BJ (cell line): ENCODE data around the gene TENT4A. TPM values are rescaled to one million over a fixed set of nuclear protein-coding genes. Genes with fewer than 3 reads are reported as not detected.

Experiments used
- CTCF ChIA-PET: fragments of 350-600 bp; formaldehyde crosslinking; extraction: SDS; loops from one replicate; lab custom pipeline; 2021; ENCODE audit warnings: antibody characterized with exemption, inconsistent platforms; lab: Yijun Ruan, JAX
- POLR2A ChIA-PET: fragments of 300-600 bp; sonication (Branson Sonifier 250); formaldehyde crosslinking; extraction: SDS; loops from one replicate; lab custom pipeline; 2021; ENCODE audit warnings: antibody characterized with exemption; lab: Charles Lee
- DNase-seq: peaks from one replicate; pipeline ENCODE4 v3.0.0-alpha.2; 2011; ENCODE audit warnings: low read depth
- H3K27me3 ChIP-seq: 2 replicates; pipeline ENCODE4 v1.6.0; 2011; ENCODE audit warnings: low read length; ENCODE audit not compliant: control insufficient read depth, insufficient read depth
- H3K36me3 ChIP-seq: 2 replicates; pipeline ENCODE4 v1.5.1; 2011; ENCODE audit warnings: low read length; ENCODE audit not compliant: control insufficient read depth, insufficient read depth
- H3K4me3 ChIP-seq: 2 replicates; pipeline ENCODE4 v1.5.1; 2011; ENCODE audit warnings: low read depth, mild to moderate bottlenecking, control low read depth, low read length
- polyA plus RNA-seq: library from polyadenylated mRNA; depleted of rRNA; stranded (reverse); fragments of >200 nt; gene quantifications from 2 replicates; pipeline ENCODE4 v1.2.3, GENCODE V29; 2011
- TF ChIP-seq, protein P1 (sequence below): IDR thresholded peaks from 2 replicates; pipeline ENCODE4 v1.5.1; 2011; ENCODE audit warnings: low read depth, mild to moderate bottlenecking, control low read depth, inconsistent platforms, low read length, moderate library complexity; ENCODE audit not compliant: insufficient read depth

TENT4A gene
- polyA plus RNA-seq, 1 experiment: 4.0 TPM

DNA sequence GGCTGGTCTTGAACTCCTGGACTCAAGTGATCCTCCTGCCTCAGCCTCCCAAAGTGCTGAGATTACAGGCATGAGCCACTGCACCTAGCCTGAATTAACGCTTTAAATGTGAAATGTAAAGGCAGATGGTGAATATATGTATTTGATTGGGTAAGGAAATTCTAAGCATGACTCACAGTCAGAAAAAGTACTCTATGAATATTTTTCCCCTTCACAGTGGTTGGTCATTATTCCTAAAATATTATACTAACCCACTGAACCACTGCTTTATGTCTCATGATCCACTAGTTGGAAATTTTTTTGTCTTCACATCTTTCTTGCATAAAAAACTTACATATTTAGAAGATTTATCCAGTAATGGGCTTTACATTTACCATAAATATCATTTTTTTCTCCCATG, 14.5 kb upstream of the TENT4A start:
- H3K27me3 ChIP-seq: no peaks in the 10 kb centered on the region; the same call in 1 of the 2 replicates
- DNase-seq: no peak
- TF ChIP-seq, protein P1, sequence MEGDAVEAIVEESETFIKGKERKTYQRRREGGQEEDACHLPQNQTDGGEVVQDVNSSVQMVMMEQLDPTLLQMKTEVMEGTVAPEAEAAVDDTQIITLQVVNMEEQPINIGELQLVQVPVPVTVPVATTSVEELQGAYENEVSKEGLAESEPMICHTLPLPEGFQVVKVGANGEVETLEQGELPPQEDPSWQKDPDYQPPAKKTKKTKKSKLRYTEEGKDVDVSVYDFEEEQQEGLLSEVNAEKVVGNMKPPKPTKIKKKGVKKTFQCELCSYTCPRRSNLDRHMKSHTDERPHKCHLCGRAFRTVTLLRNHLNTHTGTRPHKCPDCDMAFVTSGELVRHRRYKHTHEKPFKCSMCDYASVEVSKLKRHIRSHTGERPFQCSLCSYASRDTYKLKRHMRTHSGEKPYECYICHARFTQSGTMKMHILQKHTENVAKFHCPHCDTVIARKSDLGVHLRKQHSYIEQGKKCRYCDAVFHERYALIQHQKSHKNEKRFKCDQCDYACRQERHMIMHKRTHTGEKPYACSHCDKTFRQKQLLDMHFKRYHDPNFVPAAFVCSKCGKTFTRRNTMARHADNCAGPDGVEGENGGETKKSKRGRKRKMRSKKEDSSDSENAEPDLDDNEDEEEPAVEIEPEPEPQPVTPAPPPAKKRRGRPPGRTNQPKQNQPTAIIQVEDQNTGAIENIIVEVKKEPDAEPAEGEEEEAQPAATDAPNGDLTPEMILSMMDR: no peak
- CTCF ChIA-PET: no interaction called here
- POLR2A ChIA-PET: no interaction called here
- H3K36me3 ChIP-seq: no peaks in the 10 kb centered on the region
- no peak overlapping the region for H3K4me3 ChIP-seq

DNA sequence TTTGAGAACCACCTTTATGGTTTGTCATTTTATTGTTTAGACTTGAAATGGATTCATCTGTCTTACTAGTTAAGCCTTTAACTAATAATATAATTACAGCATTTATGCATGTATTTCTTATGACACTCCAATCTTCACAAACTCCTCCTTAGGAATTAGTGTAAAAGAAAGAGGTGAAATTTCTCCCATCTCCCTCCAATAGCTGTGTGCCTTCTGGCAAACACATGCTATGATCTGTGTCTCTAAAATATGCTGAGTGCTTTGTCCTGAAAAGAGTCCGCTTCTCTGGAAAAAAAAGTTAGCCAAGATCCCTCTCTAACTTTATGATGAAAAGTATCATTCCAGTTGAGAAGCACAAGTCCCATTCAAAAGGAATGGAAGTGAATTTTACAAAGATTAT, 13.9 kb upstream of the TENT4A start:
- TF ChIP-seq, protein P1: no peak
- DNase-seq: no peak
- no peaks in the 10 kb centered on the region for H3K36me3 ChIP-seq
- H3K27me3 ChIP-seq: no peaks in the 10 kb centered on the region; the same call in 1 of the 2 replicates
- ChIA-PET POLR2A (no interaction called here), CTCF (interaction anchor here (0.6 kb wide), 1 partner anchor 465 kb away, joined by 3 read pairs; no protein-coding TSS in a partner anchor)
- H3K4me3 ChIP-seq: no peak overlapping the region

DNA sequence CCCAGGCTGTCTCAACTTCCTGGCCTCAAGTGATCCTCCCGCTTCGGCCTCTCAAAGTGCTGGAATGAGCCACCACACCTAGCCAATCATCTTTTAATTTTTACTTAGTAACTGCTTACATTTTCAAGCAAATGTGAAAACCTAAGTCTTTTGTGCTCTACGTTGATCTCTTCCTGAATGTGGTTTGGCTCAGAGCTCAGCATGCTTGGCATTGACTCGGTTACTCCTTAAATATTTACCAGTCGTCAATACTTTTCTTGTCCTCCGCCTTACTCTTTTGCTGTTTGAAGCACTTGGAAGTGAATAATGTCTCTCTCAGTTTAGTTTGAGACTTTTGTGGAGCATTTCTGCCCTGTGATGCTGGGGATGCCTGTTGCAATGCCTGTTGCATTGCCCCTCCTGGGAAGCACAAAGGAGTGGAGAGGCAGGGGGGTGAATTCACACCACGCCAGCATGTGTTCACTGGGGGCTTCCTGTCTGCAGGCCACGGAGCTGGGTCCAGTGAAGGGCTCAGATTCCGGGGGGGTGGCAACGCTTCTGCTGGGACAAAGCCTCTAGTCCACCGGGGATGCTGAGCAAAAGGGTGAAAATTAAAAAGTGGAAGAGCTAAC, 13.1 kb upstream of the TENT4A start:
- CTCF ChIA-PET: no interaction called here
- H3K4me3 ChIP-seq: no peak overlapping the region
- no peak for DNase-seq
- TF ChIP-seq, protein P1: no peak
- POLR2A ChIA-PET: no interaction called here
- no peaks in the 10 kb centered on the region for H3K36me3 ChIP-seq
- no peaks in the 10 kb centered on the region; the same call in 1 of the 2 replicates for H3K27me3 ChIP-seq

DNA sequence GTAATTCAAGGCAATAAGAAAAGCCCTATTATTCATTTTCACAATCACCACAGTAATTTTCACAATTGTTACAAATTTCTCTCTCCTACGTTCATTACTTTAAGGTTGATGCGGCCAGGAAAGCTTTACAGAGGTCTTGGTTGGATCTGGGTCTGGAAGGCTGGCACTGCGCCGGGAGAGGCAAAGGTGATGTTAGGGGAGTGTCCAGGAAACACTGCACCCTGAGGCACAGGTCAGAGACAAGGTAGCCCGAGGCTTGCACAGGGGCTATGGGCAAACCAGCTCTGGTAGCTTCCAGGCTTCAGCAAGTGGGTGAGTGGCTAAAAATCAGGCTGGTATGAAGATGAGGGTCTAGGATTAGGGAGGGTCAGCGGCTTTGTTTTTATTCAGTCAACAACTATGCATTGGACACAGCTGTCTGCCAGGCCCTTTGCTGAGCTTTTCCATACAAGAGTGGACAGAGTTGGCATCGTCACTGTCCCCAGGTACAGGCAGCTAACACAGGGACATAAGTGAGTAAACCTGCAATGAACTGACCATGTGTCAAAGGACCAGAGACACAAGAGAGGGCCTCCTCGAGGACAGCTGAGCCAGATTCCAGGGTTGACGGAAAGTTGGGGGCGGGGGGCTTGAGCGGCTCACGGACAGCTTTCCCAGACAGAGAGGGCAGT, 12.4 kb upstream of the TENT4A start:
- H3K36me3 ChIP-seq: no peaks in the 10 kb centered on the region
- no peaks in the 10 kb centered on the region; the same call in 1 of the 2 replicates for H3K27me3 ChIP-seq
- POLR2A ChIA-PET: no interaction called here
- TF ChIP-seq, protein P1: no peak
- CTCF ChIA-PET: no interaction called here
- H3K4me3 ChIP-seq: no peak overlapping the region
- DNase-seq: no peak

DNA sequence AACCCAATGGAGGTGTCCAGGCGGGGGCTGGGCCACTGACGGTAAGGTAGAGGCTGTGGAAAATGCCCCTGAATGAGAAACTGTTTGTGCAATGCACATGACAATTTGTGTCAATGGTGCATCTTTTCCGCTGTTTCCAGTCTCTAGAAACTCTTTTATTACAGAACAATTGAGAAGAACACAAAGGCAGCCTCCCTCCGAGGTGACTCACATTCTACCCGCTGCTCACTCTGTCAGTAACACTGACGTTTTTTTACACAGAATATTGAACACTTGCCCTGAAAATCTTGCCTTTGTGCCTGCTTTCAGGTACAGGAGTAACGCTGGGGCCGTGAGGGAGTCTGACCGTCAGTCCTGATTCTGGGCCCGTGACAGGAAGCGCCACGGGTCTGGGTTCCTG, 11.7 kb upstream of the TENT4A start:
- Histone ChIP-seq H3K36me3 (no peaks in the 10 kb centered on the region), H3K27me3 (no peaks in the 10 kb centered on the region; the same call in 1 of the 2 replicates), H3K4me3 (no peak overlapping the region)
- TF ChIP-seq, protein P1: no peak
- DNase-seq: no peak
- ChIA-PET POLR2A (no interaction called here), CTCF (no interaction called here)
